ENCODE data around the gene PCDHB12.

DNA sequence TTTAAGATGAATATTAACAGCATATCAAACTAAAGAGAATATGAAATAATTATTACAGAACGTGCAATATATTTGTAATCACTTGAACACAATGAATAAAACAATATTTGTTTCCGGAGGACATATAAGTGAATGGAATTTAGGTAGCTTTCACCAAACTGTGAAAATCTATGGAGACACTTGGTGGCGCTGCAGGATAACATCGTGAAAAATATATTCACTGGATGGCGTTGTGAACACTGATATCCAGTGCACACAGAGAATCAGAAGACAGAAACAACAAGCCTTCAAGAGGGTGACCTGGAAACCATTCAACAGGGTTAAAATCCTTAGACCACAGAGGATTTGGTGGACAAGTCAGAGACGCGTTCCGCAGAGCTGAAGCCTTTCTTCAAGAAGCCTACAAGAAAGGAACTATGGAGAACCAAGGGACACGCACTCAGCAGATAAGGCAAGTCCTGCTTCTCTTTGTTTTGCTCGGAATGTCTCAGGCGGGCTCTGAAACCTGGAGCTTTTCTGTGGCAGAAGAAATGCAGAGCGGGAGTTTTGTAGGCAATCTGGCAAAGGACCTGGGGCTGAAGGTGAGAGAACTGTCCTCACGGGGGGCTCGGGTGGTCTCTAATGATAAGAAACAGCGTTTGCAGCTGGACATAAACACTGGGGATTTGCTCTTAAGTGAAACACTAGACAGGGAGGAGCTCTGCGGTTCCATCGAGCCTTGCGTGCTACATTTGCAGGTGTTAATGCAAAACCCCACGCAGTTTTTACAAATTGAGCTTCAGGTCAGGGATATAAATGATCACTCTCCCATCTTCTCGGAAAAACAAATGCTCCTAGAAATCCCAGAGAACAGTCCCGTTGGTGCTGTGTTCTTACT is 8.9 kb upstream of the PCDHB12 start, which contains the start of gene PCDHB11:
- TF ChIP-seq, protein P1, sequence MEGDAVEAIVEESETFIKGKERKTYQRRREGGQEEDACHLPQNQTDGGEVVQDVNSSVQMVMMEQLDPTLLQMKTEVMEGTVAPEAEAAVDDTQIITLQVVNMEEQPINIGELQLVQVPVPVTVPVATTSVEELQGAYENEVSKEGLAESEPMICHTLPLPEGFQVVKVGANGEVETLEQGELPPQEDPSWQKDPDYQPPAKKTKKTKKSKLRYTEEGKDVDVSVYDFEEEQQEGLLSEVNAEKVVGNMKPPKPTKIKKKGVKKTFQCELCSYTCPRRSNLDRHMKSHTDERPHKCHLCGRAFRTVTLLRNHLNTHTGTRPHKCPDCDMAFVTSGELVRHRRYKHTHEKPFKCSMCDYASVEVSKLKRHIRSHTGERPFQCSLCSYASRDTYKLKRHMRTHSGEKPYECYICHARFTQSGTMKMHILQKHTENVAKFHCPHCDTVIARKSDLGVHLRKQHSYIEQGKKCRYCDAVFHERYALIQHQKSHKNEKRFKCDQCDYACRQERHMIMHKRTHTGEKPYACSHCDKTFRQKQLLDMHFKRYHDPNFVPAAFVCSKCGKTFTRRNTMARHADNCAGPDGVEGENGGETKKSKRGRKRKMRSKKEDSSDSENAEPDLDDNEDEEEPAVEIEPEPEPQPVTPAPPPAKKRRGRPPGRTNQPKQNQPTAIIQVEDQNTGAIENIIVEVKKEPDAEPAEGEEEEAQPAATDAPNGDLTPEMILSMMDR (IDR thresholded peaks at IDR 0.05), result no peak
- TF ChIP-seq POLR2A (IDR thresholded peaks at IDR 0.05) (no peak), EP300 (IDR thresholded peaks at IDR 0.05) (no peak), POLR2AphosphoS5 (IDR thresholded peaks at IDR 0.05) (no peak)
